ENCODE measurements around the gene IL1RN. TPM values are rescaled to one million over a fixed set of nuclear protein-coding genes. Genes with fewer than 3 reads are reported as not detected.

IL1RN gene
- total RNA-seq, 1 donor from 2014 or later: not detected

GRCh38 chr2:113164215-113164929 lies 37.0 kb downstream of the IL1RN start:
- no peak for TF ChIP-seq CTCF (IDR thresholded peaks at IDR 0.05; ENCODE audit: unreplicated experiment)
- Mint-ChIP-seq H3K27me3 (ENCODE audit: unreplicated experiment) (no peaks in the 10 kb centered on the region), H3K4me1 (ENCODE audit: unreplicated experiment) (peaks cover 22% of the 10 kb centered on the region), H3K9me3 (ENCODE audit: unreplicated experiment) (no peaks in the 10 kb centered on the region), H3K36me3 (ENCODE audit: low read depth, unreplicated experiment) (peaks cover 3% of the 10 kb centered on the region), H3K4me3 (ENCODE audit: unreplicated experiment) (peak overlapping the region; percentile 9), H3K27ac (ENCODE audit: unreplicated experiment) (peak overlapping the region; percentile 11)
- no peak for DNase-seq (ENCODE audit: low spot score)

GRCh38 chr2:113164930-113165585 lies 37.7 kb downstream of the IL1RN start:
- H3K36me3 Mint-ChIP-seq (ENCODE audit: low read depth, unreplicated experiment): peaks cover 3% of the 10 kb centered on the region
- TF ChIP-seq CTCF (IDR thresholded peaks at IDR 0.05; ENCODE audit: unreplicated experiment): no peak
- no peak for DNase-seq (ENCODE audit: low spot score)
- peaks cover 22% of the 10 kb centered on the region for H3K4me1 Mint-ChIP-seq (ENCODE audit: unreplicated experiment)
- no peaks in the 10 kb centered on the region for H3K27me3 Mint-ChIP-seq (ENCODE audit: unreplicated experiment)
- H3K27ac Mint-ChIP-seq (ENCODE audit: unreplicated experiment): no peak overlapping the region
- no peak overlapping the region for H3K4me3 Mint-ChIP-seq (ENCODE audit: unreplicated experiment)
- no peaks in the 10 kb centered on the region for H3K9me3 Mint-ChIP-seq (ENCODE audit: unreplicated experiment)

- no peak for DNase-seq (ENCODE audit: low spot score)
- no peak overlapping the region for H3K4me3 Mint-ChIP-seq (ENCODE audit: unreplicated experiment)
- peaks cover 3% of the 10 kb centered on the region for H3K36me3 Mint-ChIP-seq (ENCODE audit: low read depth, unreplicated experiment)
- H3K27me3 Mint-ChIP-seq (ENCODE audit: unreplicated experiment): no peaks in the 10 kb centered on the region
- peak overlapping the region; percentile 30 for H3K27ac Mint-ChIP-seq (ENCODE audit: unreplicated experiment)
- no peak for TF ChIP-seq CTCF (IDR thresholded peaks at IDR 0.05; ENCODE audit: unreplicated experiment)
- no peaks in the 10 kb centered on the region for H3K9me3 Mint-ChIP-seq (ENCODE audit: unreplicated experiment)
- H3K4me1 Mint-ChIP-seq (ENCODE audit: unreplicated experiment): peaks cover 22% of the 10 kb centered on the region
These were observed 38.8 kb downstream of the IL1RN start for GRCh38 chr2:113166187-113166645.

- no peak for DNase-seq (ENCODE audit: low spot score)
- H3K27ac Mint-ChIP-seq (ENCODE audit: unreplicated experiment): no peak overlapping the region
These were observed 39.9 kb downstream of the IL1RN start for GRCh38 chr2:113167115-113167932.

More at GRCh38 chr2:113167115-113167932, 39.9 kb downstream of the IL1RN start:
- H3K9me3 Mint-ChIP-seq (ENCODE audit: unreplicated experiment): no peaks in the 10 kb centered on the region
- no peak overlapping the region for H3K4me3 Mint-ChIP-seq (ENCODE audit: unreplicated experiment)
- H3K36me3 Mint-ChIP-seq (ENCODE audit: low read depth, unreplicated experiment): peaks cover 3% of the 10 kb centered on the region
- peaks cover 22% of the 10 kb centered on the region for H3K4me1 Mint-ChIP-seq (ENCODE audit: unreplicated experiment)
- no peak for TF ChIP-seq CTCF (IDR thresholded peaks at IDR 0.05; ENCODE audit: unreplicated experiment)
- H3K27me3 Mint-ChIP-seq (ENCODE audit: unreplicated experiment): no peaks in the 10 kb centered on the region

Data from endothelial cell (in vitro differentiated cells).